Neural progenitor cell (in vitro differentiated cells): Measurements from ENCODE around the gene MPP7.

Source experiments
- EZH2phosphoT487 ChIP-seq: fragments of 200-600 bp; sonication (generic); IDR thresholded peaks from 2 replicates; pipeline ENCODE4 v1.6.1; 2017; ENCODE audit warnings: antibody characterized with exemption
- TF ChIP-seq, protein P1 (sequence below): fragments of 200-600 bp; sonication (generic); IDR thresholded peaks from 2 replicates; pipeline ENCODE4 v1.5.1; 2017; ENCODE audit warnings: antibody characterized with exemption, mild to moderate bottlenecking

DNA sequence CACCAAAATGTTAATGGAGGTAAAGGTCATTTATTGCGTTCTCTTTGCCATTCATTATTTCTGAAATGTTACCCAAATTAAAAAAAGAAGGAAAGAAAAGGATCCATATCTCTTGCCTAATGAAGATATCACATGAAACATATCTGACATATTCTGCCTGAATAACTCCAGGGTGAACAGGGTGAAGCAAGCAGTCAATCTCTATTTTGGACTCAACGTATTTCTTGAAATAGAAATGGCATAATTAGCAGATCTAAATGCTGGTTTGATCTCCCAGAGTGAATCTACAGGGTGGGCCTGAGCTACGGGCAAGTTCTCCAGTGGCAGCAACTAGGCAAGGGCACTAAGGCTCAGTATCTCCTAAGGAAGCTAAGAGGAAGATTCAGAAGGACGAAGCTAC is 24.0 kb downstream of the MPP7 start:
- TF ChIP-seq, protein P1, sequence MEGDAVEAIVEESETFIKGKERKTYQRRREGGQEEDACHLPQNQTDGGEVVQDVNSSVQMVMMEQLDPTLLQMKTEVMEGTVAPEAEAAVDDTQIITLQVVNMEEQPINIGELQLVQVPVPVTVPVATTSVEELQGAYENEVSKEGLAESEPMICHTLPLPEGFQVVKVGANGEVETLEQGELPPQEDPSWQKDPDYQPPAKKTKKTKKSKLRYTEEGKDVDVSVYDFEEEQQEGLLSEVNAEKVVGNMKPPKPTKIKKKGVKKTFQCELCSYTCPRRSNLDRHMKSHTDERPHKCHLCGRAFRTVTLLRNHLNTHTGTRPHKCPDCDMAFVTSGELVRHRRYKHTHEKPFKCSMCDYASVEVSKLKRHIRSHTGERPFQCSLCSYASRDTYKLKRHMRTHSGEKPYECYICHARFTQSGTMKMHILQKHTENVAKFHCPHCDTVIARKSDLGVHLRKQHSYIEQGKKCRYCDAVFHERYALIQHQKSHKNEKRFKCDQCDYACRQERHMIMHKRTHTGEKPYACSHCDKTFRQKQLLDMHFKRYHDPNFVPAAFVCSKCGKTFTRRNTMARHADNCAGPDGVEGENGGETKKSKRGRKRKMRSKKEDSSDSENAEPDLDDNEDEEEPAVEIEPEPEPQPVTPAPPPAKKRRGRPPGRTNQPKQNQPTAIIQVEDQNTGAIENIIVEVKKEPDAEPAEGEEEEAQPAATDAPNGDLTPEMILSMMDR, result no peak
- TF ChIP-seq EZH2phosphoT487, result no peak
